Kidney epithelial cell (primary cell): ENCODE data around the gene ASTN1. TPM values are rescaled to one million over a fixed set of nuclear protein-coding genes. Genes with fewer than 3 reads are reported as not detected.

Experiments used
- DNase-seq: peaks from one replicate; pipeline ENCODE4 v3.0.0-alpha.2; 2010; ENCODE audit warnings: low read depth
- H3K27me3 ChIP-seq: 2 replicates; pipeline ENCODE4 v1.6.0; 2011; ENCODE audit warnings: low read length; ENCODE audit not compliant: control insufficient read depth, insufficient read depth
- H3K36me3 ChIP-seq: 2 replicates; pipeline ENCODE4 v1.5.1; 2011; ENCODE audit warnings: low read length; ENCODE audit not compliant: control insufficient read depth, insufficient read depth
- H3K4me3 ChIP-seq: 2 replicates; pipeline ENCODE4 v1.5.1; 2011; ENCODE audit warnings: low read depth, mild to moderate bottlenecking, control low read depth, low read length
- total RNA-seq: library from RNA; depleted of rRNA; stranded (reverse); fragments of >200 nt; gene quantifications from 2 replicates; pipeline ENCODE4 v1.2.3, GENCODE V29; 2015
- TF ChIP-seq, protein P1 (sequence below): IDR thresholded peaks from 2 replicates; pipeline ENCODE4 v1.5.1; 2011; ENCODE audit warnings: mild to moderate bottlenecking, moderate library complexity, low read length, control low read depth, inconsistent platforms; ENCODE audit not compliant: insufficient read depth, poor library complexity, severe bottlenecking

ASTN1 gene
- total RNA-seq, 1 donor from 2014 or later, result 0.21 TPM

DNA sequence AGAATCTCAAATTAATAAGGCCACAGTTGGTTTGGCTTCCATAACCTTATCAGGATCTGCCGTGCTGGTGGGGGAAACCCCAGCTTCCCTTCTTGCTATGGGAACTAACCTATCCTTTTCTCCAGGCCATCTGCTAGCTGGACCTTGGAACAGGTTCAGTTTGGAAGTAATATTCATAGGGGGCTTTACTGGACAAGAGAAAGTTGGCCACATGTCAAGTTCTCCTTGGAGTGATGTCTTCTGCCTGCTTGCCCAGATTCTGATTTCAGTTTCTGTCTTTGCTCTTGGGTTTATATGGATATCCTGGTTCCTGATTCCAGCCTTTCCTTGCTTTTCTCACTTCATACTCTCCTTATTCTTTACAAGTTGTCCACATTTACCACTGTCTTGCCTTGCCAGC is 279.6 kb downstream of the ASTN1 start:
- Histone ChIP-seq H3K4me3 (no peak overlapping the region), H3K36me3 (no peaks in the 10 kb centered on the region), H3K27me3 (no peaks in the 10 kb centered on the region)
- TF ChIP-seq, protein P1, sequence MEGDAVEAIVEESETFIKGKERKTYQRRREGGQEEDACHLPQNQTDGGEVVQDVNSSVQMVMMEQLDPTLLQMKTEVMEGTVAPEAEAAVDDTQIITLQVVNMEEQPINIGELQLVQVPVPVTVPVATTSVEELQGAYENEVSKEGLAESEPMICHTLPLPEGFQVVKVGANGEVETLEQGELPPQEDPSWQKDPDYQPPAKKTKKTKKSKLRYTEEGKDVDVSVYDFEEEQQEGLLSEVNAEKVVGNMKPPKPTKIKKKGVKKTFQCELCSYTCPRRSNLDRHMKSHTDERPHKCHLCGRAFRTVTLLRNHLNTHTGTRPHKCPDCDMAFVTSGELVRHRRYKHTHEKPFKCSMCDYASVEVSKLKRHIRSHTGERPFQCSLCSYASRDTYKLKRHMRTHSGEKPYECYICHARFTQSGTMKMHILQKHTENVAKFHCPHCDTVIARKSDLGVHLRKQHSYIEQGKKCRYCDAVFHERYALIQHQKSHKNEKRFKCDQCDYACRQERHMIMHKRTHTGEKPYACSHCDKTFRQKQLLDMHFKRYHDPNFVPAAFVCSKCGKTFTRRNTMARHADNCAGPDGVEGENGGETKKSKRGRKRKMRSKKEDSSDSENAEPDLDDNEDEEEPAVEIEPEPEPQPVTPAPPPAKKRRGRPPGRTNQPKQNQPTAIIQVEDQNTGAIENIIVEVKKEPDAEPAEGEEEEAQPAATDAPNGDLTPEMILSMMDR, result no peak
- no peak for DNase-seq

DNA sequence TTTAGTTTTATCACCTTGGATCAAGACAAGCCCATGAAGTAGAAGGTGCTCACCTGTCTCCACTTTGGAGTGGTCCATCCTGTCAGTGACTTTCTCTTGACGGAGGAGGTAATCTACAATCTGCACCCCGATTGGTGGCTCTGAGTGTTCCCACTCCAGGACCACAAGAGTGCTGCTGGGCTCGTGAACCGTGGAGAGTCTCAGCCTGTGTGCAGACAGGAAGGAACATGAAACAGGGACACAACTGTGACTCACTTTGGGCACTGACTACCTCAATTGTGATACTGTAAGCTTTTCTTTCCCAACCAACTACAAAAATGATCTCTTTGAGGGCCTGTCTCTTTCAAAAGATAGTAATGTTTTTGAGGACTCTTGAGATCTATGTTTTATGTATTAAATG is 280.2 kb downstream of the ASTN1 start:
- H3K4me3 ChIP-seq, result no peak overlapping the region
- DNase-seq, result no peak

DNA sequence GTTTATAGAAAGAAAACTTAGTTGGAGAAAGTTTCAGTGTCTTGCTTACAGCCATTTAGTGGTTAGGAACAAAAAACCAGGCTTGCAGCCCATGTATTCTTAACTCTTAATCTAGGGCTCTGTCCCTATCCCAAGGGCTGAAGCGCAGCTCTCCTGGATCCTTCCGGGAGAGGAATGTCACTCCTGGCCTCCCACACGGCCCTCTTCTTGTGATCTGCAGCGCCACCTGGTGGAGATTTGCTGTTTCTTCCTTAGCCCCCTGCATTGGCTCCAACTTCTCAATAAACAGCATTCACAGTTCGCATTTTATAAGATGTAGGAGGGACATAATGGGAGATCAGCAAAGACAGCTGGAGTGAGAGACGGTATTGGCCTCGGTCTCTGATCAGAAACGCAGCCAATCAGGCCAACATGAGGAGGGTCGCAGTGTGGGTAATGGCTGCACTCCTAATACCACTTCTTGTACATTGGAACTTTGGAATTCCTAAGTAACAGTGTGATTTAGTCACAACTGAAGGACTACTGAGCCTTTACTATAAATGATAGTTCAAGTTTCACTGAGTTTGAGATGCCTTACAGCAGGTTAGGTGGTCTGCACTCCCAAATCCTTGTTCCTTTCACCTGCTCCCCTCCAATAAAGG is 283.4 kb downstream of the ASTN1 start:
- TF ChIP-seq, protein P1, result peak; percentile 84
- Histone ChIP-seq H3K36me3 (no peaks in the 10 kb centered on the region), H3K4me3 (no peak overlapping the region), H3K27me3 (no peaks in the 10 kb centered on the region)
- DNase-seq, result no peak

More for the DNA sequence above, 280.2 kb downstream of the ASTN1 start:
- Histone ChIP-seq H3K36me3 (no peaks in the 10 kb centered on the region), H3K27me3 (no peaks in the 10 kb centered on the region)
- TF ChIP-seq, protein P1, result no peak

DNA sequence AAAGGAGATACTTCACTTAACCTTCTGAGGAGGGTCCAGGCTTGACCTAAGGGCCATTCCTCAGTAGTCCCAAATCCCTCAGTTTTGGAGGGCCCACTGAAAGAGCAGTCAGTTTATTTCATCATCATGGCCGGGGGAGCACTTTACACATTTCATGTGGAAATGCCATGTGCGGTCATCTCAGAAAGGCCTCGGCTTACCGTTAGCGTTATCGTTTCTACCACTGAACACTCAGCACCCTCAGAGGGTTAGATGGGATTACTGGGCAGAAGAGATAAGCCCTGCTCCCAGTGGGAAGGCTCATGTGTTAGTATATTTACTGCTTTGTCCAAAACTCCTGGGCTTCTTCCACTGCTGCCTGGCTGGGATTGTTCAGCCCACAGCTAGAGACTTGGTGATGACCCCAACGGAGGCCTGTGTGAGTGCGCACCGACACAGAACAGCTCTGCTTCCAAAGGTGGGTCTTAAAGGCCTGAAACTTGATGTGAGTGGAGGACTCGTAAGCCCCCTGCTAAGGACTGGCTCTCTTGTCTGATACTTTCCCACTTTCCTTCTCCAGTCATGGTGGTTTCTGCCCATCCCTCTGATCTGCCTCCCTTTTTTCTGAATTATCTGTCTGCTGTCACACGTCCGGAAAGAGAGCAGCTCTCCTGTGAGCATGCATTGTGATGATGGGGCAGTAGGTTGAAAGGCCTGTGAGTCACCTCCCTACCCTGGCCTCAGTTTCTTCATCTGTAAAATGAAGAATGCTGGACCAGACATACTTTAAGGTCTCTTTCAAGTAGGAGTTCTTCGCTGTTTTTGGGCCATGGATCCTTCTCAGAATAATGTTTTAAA is 284.5 kb downstream of the ASTN1 start:
- Histone ChIP-seq H3K27me3 (no peaks in the 10 kb centered on the region), H3K4me3 (no peak overlapping the region), H3K36me3 (no peaks in the 10 kb centered on the region)
- DNase-seq, result no peak
- TF ChIP-seq, protein P1, result no peak

DNA sequence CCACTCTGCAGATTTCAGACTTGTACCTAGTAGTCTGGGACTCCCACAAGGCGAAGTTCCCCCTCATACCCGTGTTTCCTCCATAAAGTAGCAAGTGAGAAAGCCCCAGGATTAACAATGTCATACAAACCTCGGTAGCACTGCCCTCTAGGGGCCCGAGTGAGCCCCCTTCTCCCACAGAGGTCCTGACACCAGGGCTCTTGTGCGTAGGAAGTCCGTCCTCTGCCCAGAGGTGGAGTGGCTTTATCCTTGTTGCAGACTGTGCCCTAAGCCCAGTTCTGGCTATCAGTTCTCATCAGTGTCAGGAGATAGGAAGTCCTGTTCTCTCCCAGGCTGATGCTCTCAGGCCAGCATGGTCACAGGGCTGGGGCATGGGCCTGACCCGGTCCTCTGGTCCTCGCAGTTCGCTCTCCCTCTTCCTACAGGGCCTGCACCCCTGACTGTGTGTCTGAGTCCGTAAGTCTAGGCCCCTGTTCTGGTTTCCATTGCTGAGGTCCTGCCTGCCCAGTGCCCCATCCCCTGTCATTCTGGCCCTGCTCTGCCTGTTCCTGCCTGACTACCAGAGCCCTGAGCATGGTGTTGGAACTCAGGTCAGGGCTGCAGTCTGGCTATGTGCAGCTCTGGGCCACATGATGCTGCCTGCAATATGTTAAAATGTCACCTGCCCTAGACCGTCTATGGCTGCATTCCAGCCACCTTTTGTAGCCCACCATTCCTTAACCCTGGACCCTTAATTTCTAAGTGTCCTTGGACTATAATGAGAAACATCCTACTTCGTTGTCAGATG is 285.6 kb downstream of the ASTN1 start:
- TF ChIP-seq, protein P1, result no peak
- DNase-seq, result no peak
- H3K36me3 ChIP-seq, result no peaks in the 10 kb centered on the region
- no peaks in the 10 kb centered on the region for H3K27me3 ChIP-seq
- no peak overlapping the region for H3K4me3 ChIP-seq
